ELF-1 (cell line): Measurements from ENCODE around the gene HMG20A.

Source experiments
- DNase-seq: peaks from one replicate; pipeline ENCODE4 v3.0.0-alpha.2; 2016; ENCODE audit warnings: low read depth, low spot score

Gene HMG20A

GRCh38 chr15:77426871-77427270, 6.2 kb downstream of the HMG20A start:
- no peak for DNase-seq

- no peak for DNase-seq
Measured at GRCh38 chr15:77430213-77430612, 9.5 kb downstream of the HMG20A start.

- no peak for DNase-seq
Measured at GRCh38 chr15:77430652-77431051, 10.0 kb downstream of the HMG20A start.

GRCh38 chr15:77436822-77437221, 16.1 kb downstream of the HMG20A start:
- no peak for DNase-seq

- no peak for DNase-seq
Measured at GRCh38 chr15:77437264-77437663, 16.6 kb downstream of the HMG20A start.

GRCh38 chr15:77440378-77440999, 19.8 kb downstream of the HMG20A start:
- DNase-seq = no peak

- DNase-seq = no peak
Measured at GRCh38 chr15:77446840-77447390, 26.2 kb downstream of the HMG20A start.

GRCh38 chr15:77454265-77454664, 33.6 kb downstream of the HMG20A start:
- DNase-seq = no peak

- DNase-seq = no peak
Measured at GRCh38 chr15:77454951-77455350, 34.3 kb downstream of the HMG20A start.

GRCh38 chr15:77455696-77456321, 35.1 kb downstream of the HMG20A start:
- no peak for DNase-seq

- no peak for DNase-seq
Measured at GRCh38 chr15:77456746-77457145, 36.1 kb downstream of the HMG20A start.

GRCh38 chr15:77457191-77457904, 36.7 kb downstream of the HMG20A start:
- no peak for DNase-seq

- DNase-seq = no peak
Measured at GRCh38 chr15:77457905-77458265, 37.2 kb downstream of the HMG20A start.

- DNase-seq = no peak
Measured at GRCh38 chr15:77459031-77459430, 38.3 kb downstream of the HMG20A start.

- DNase-seq = no peak
Measured at GRCh38 chr15:77461486-77461885, 40.8 kb downstream of the HMG20A start.

- no peak for DNase-seq
Measured at GRCh38 chr15:77464129-77464865, 43.6 kb downstream of the HMG20A start.

- no peak for DNase-seq
Measured at GRCh38 chr15:77466521-77466920, 45.8 kb downstream of the HMG20A start.

GRCh38 chr15:77468896-77469295, 48.2 kb downstream of the HMG20A start:
- no peak for DNase-seq

- DNase-seq = no peak
Measured at GRCh38 chr15:77470235-77470634, 49.5 kb downstream of the HMG20A start.

GRCh38 chr15:77473328-77473727, 52.6 kb downstream of the HMG20A start:
- no peak for DNase-seq

- no peak for DNase-seq
Measured at GRCh38 chr15:77474310-77474988, 53.8 kb downstream of the HMG20A start.
